GM23248 (cell line): Measurements from ENCODE around the gene IRS1. TPM values are rescaled to one million over a fixed set of nuclear protein-coding genes. Genes with fewer than 3 reads are reported as not detected.

Experiments
- DNase-seq: peaks from one replicate; pipeline ENCODE4 v3.0.0-alpha.2; 2015
- H2AFZ ChIP-seq: fragments of 200-600 bp; sonication (generic); 2 replicates; pipeline ENCODE4 v1.6.1; 2016; ENCODE audit warnings: antibody characterized with exemption
- H3F3A ChIP-seq: fragments of 200-600 bp; sonication (generic); 2 replicates; pipeline ENCODE4 v1.6.1; 2016; ENCODE audit warnings: mild to moderate bottlenecking, antibody characterized with exemption, mixed run types; ENCODE audit not compliant: insufficient read depth
- H3K27ac ChIP-seq: fragments of 200-600 bp; sonication (generic); 2 replicates; pipeline ENCODE4 v1.5.1; 2016; ENCODE audit warnings: mild to moderate bottlenecking
- H3K27me3 ChIP-seq: fragments of 200-600 bp; sonication (generic); replicated peaks from 2 replicates; pipeline ENCODE4 v1.6.1; 2016; ENCODE audit warnings: mild to moderate bottlenecking; ENCODE audit not compliant: insufficient read depth
- H3K36me3 ChIP-seq: fragments of 200-600 bp; sonication (generic); 2 replicates; pipeline ENCODE4 v1.6.1; 2016; ENCODE audit warnings: low read depth, mild to moderate bottlenecking
- H3K4me1 ChIP-seq: fragments of 200-600 bp; sonication (generic); 2 replicates; pipeline ENCODE4 v1.6.1; 2016; ENCODE audit warnings: mild to moderate bottlenecking; ENCODE audit not compliant: insufficient read depth
- H3K4me2 ChIP-seq: fragments of 200-600 bp; sonication (generic); one replicate; pipeline ENCODE4 v1.6.1; 2016; ENCODE audit warnings: mild to moderate bottlenecking; ENCODE audit not compliant: unreplicated experiment
- H3K4me3 ChIP-seq: fragments of 200-600 bp; sonication (generic); 2 replicates; pipeline ENCODE4 v1.5.1; 2016; ENCODE audit warnings: mild to moderate bottlenecking
- H3K79me2 ChIP-seq: fragments of 200-600 bp; sonication (generic); 2 replicates; pipeline ENCODE4 v1.6.1; 2016; ENCODE audit warnings: mild to moderate bottlenecking; ENCODE audit not compliant: insufficient read depth
- H3K9ac ChIP-seq: fragments of 200-600 bp; sonication (generic); 2 replicates; pipeline ENCODE4 v1.6.1; 2016; ENCODE audit warnings: mild to moderate bottlenecking
- H3K9me2 ChIP-seq: fragments of 200-600 bp; sonication (generic); 2 replicates; pipeline ENCODE4 v1.6.1; 2016; ENCODE audit warnings: mixed run types, mild to moderate bottlenecking, moderate library complexity; ENCODE audit not compliant: insufficient read depth
- H3K9me3 ChIP-seq: fragments of 200-600 bp; sonication (generic); one replicate; pipeline ENCODE4 v1.6.1; 2017; ENCODE audit warnings: low read depth
- H4K20me1 ChIP-seq: fragments of 200-600 bp; sonication (generic); 2 replicates; pipeline ENCODE4 v1.6.0; 2016; ENCODE audit not compliant: insufficient read depth
- EZH2 ChIP-seq: fragments of 200-600 bp; sonication (generic); IDR thresholded peaks from 2 replicates; pipeline ENCODE4 v1.6.1; 2018; ENCODE audit warnings: antibody characterized with exemption, mild to moderate bottlenecking; ENCODE audit not compliant: insufficient read depth, poor library complexity, severe bottlenecking
- EZH2phosphoT487 ChIP-seq: fragments of 200-600 bp; sonication (generic); IDR thresholded peaks from 2 replicates; pipeline ENCODE4 v1.6.1; 2018; ENCODE audit warnings: antibody characterized with exemption, moderate library complexity, mild to moderate bottlenecking, low read depth; ENCODE audit not compliant: insufficient read depth
- WGBS, 2 experiments: methylation state at CpG; one replicate each; pipeline ENCODE4 v1.1.6; 2015 to 2017; ENCODE audit warnings: low lambda C conversion rate in 2 of 2, low coverage in 1 of 2; ENCODE audit errors: missing lambda C conversion rate in 2 of 2; 5-methylcytosine and 5-hydroxymethylcytosine counted together
- in situ Hi-C: fragments of 300-500 bp; cut with MboI; formaldehyde crosslinking; loops from 2 replicates; pipeline ENCODE4 v1.15.0; 2020
- polyA plus RNA-seq: library from polyadenylated mRNA; unstranded; fragments of >200 nt; fragmentation: Nextera tagmentation; extraction: Ambion mirVana; gene quantifications from 2 replicates; pipeline ENCODE4 v1.2.1, GENCODE V29; 2016
- total RNA-seq: library from RNA; depleted of rRNA; stranded (reverse); fragments of >200 nt; shearing (Covaris generic); gene quantifications from 2 replicates; pipeline ENCODE4 v1.2.3, GENCODE V29; 2014

IRS1 gene
- total and polyA plus RNA-seq, 2 experiments from 2014 or later = 8.4 to 18.8 TPM

DNA sequence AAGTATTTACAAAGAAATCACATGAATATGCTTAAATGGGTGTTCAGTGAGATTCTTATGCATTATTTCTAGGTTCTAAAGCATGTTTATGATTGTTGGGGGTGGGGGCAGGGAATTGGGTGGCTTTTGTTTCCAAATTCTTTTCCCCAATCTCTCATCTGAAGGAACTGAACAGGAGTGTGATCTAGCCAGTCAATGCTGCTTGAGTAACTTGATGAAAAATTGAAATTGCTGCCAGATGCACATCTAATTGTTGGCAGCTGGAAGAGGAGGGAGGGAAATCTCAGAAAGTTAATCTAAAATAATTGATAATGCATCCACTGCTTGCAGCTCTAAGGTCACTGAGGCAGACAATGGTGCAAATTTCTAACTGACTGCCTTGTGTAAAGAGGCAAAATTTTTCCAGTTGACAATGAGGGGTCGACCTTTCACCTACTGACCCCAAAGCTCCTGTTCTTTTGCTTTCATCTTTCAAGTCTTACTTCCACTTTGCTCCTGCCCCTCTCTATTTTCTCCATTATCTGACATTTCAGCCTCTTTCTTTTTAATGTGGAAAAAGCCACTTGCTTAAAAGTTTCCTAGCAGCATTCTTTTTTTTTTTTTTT lies 53.3 kb downstream of the IRS1 start:
- Histone ChIP-seq H3K4me3 (no peak overlapping the region), H3K4me1 (no peaks in the 10 kb centered on the region), H3K27me3 (no peaks in the 10 kb centered on the region), H3K9me2 (no peaks in the 10 kb centered on the region), H4K20me1 (no peaks in the 10 kb centered on the region; the same call in 1 of the 2 replicates), H3F3A (no peaks in the 10 kb centered on the region), H3K9me3 (no peaks in the 10 kb centered on the region), H3K27ac (no peak overlapping the region), H3K9ac (no peak overlapping the region), H2AFZ (no peak overlapping the region), H3K79me2 (peaks cover 99% of the 10 kb centered on the region), H3K36me3 (0 out of 2 replicates have a peak, but pooled peaks cover 8% of the 10 kb centered on the region), H3K4me2 (no peak overlapping the region)
- TF ChIP-seq EZH2 (no peak), EZH2phosphoT487 (no peak)
- WGBS, 2 experiments = 5 to 12% methylated on average over 1 of the region's 1 CpG
- in situ Hi-C loops = no loop called here
- DNase-seq = no peak

DNA sequence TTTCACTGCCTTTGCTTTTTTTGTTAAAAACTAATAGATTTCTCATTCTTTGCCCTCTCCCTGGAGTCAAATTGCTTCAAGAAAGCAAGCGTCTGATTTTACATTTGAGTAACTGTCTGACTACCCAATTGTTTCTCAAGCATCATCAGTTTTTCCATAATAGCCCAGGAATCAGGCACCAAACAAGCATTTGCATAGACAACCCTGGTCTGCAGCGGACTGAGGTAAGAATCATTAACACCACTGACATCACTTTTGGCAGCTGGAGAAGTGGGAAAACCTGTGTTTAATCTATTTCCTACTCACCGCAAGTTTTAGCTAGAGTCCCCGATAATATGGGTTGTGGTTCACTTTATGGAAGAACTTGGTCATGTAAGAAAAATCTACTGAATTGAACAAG lies 55.7 kb downstream of the IRS1 start:
- no peaks in the 10 kb centered on the region; the same call in 1 of the 2 replicates for H4K20me1 ChIP-seq
- in situ Hi-C loops = no loop called here

DNA sequence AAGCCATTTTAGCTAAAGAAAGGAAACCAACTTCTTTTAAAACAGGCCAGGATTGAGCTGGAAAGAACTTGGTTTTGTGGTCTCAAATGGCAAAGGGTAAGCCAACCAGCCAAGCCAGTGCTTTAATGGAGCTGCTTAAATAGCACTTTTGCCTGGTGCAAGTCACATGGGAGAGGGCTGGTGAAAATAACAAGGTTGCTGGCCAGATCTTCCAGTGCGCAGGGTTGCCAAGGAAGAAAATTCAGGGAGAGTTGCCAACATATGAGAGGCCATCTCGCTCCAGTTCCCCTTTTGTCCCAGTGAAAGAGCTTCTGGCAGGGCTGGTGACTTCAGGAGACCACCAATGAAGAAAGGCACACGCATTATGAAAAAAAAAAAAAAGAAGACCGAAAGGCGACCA lies 57.3 kb downstream of the IRS1 start:
- peaks cover 99% of the 10 kb centered on the region for H3K79me2 ChIP-seq
- in situ Hi-C loops = no loop called here
- 61 to 65% methylated on average over 5 of the region's 5 CpGs for WGBS, 2 experiments
- no peak overlapping the region for H3K4me2 ChIP-seq
- H3K36me3 ChIP-seq = 0 out of 2 replicates have a peak, but pooled peaks cover 4% of the 10 kb centered on the region
- H2AFZ ChIP-seq = no peak overlapping the region
- no peaks in the 10 kb centered on the region for H3K4me1 ChIP-seq
- H3K9me3 ChIP-seq = no peaks in the 10 kb centered on the region
- H3K9me2 ChIP-seq = no peaks in the 10 kb centered on the region
- 0 out of 2 replicates have a peak, but pooled peaks cover 4% of the 10 kb centered on the region for H3F3A ChIP-seq
- no peaks in the 10 kb centered on the region for H4K20me1 ChIP-seq
- DNase-seq = no peak
- no peak overlapping the region for H3K9ac ChIP-seq
- no peak overlapping the region for H3K27ac ChIP-seq
- H3K27me3 ChIP-seq = no peaks in the 10 kb centered on the region
- TF ChIP-seq EZH2 (no peak), EZH2phosphoT487 (no peak)
- no peak overlapping the region for H3K4me3 ChIP-seq

More for the DNA sequence above, 55.7 kb downstream of the IRS1 start:
- 56 to 64% methylated on average over 4 of the region's 4 CpGs for WGBS, 2 experiments
- Histone ChIP-seq H3K27me3 (no peaks in the 10 kb centered on the region), H3K4me2 (no peak overlapping the region), H3K79me2 (peaks cover 99% of the 10 kb centered on the region), H2AFZ (no peak overlapping the region), H3K9me2 (no peaks in the 10 kb centered on the region), H3K27ac (no peak overlapping the region), H3K4me1 (no peaks in the 10 kb centered on the region), H3K9ac (no peak overlapping the region), H3K36me3 (0 out of 2 replicates have a peak, but pooled peaks cover 8% of the 10 kb centered on the region), H3F3A (no peaks in the 10 kb centered on the region), H3K9me3 (no peaks in the 10 kb centered on the region), H3K4me3 (no peak overlapping the region)
- TF ChIP-seq EZH2phosphoT487 = no peak
- TF ChIP-seq EZH2 = no peak
- no peak for DNase-seq

DNA sequence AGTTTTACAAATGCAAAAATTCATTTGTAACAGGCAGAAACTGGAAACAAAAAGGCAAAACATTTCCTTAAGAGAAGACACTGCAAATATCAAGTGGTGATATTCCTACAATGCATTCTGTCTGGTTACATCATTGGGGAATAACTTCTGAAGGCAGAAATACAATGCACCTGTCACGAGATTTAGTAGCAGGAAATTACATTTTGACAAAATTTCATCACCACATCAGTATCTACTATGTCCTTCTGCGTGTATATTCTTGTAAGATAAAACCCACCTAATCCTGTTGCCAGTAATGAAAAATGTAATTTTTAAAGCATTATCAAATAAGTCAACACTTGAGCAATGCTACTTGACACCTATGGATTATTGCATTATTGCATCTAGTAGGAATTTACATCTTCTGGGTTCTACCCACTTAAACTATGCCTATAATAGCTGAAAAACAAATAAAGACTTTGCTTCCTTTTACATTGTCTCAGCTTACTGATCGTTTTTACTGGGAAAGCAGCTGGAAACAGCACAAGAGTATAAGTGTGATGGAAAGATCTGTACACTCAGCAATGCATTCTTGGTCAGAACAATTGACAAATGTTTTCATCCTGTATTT lies 59.5 kb downstream of the IRS1 start:
- Histone ChIP-seq H3K79me2 (peaks cover 91% of the 10 kb centered on the region), H2AFZ (no peak overlapping the region), H3K36me3 (peaks cover 16% of the 10 kb centered on the region), H3K27me3 (no peaks in the 10 kb centered on the region), H3K9me3 (no peaks in the 10 kb centered on the region), H3K27ac (no peak overlapping the region), H3F3A (0 out of 2 replicates have a peak, but pooled peaks cover 4% of the 10 kb centered on the region), H3K4me2 (no peak overlapping the region), H3K9ac (no peak overlapping the region), H4K20me1 (no peaks in the 10 kb centered on the region), H3K9me2 (no peaks in the 10 kb centered on the region), H3K4me1 (no peaks in the 10 kb centered on the region), H3K4me3 (no peak overlapping the region)
- in situ Hi-C loops = no loop called here
- WGBS, 2 experiments = 57% methylated on average over 3 of the region's 3 CpGs
- DNase-seq = no peak
- TF ChIP-seq EZH2 = no peak
- no peak for TF ChIP-seq EZH2phosphoT487
